ENCODE measurements around the gene MGP. TPM values are rescaled to one million over a fixed set of nuclear protein-coding genes. Genes with fewer than 3 reads are reported as not detected.
A peak's percentile ranks its signal among the peaks of the same experiment; 100 is the strongest.

Gene MGP
- total RNA-seq, 1 experiment from 2014 or later, result 79.8 TPM

GRCh38 chr12:14884458-14884878 is 1.2 kb downstream of the MGP start:
- ChIA-PET POLR2A (ENCODE audit: unreplicated experiment) (interaction anchor here (0.6 to 0.7 kb wide), 3 partner anchors 18 to 48 kb away, joined by 5 to 9 read pairs (median 5); no protein-coding TSS in a partner anchor), CTCF (interaction anchor here (1.0 kb wide), 1 partner anchor 74 kb away, joined by 3 read pairs; no protein-coding TSS in a partner anchor)
- DNase-seq, result peak; percentile 57 to 69
- Histone ChIP-seq H3K27me3 (ENCODE audit: insufficient read depth, low read depth) (no peaks in the 10 kb centered on the region), H3F3A (ENCODE audit: insufficient read depth, low read depth) (peaks cover 37% of the 10 kb centered on the region; the same call in 1 of the 2 replicates), H3K4me2 (peak overlapping the region; percentile 79), H3K9me3 (ENCODE audit: insufficient read depth, low read depth) (no peaks in the 10 kb centered on the region; the same call in 1 of the 2 replicates), H3K9me2 (ENCODE audit: insufficient read depth) (no peaks in the 10 kb centered on the region), H3K36me3 (ENCODE audit: low read depth) (0 out of 2 replicates have a peak, but pooled peaks cover 3% of the 10 kb centered on the region), H4K20me1 (ENCODE audit: insufficient read depth) (no peaks in the 10 kb centered on the region), H2AFZ (0 out of 2 replicates have a peak overlapping the region, but pooled peaks have one; percentile 54), H3K4me1 (replicated peaks; ENCODE audit: insufficient read depth) (peaks cover 48% of the 10 kb centered on the region), H3K4me3 (peak overlapping the region; percentile 52), H3K79me2 (ENCODE audit: low read depth) (0 out of 2 replicates have a peak, but pooled peaks cover 8% of the 10 kb centered on the region), H3K27ac (peak overlapping the region; percentile 59)
- no peak for TF ChIP-seq EZH2 (IDR thresholded peaks at IDR 0.05; ENCODE audit: low read depth)
- TF ChIP-seq, protein P1, sequence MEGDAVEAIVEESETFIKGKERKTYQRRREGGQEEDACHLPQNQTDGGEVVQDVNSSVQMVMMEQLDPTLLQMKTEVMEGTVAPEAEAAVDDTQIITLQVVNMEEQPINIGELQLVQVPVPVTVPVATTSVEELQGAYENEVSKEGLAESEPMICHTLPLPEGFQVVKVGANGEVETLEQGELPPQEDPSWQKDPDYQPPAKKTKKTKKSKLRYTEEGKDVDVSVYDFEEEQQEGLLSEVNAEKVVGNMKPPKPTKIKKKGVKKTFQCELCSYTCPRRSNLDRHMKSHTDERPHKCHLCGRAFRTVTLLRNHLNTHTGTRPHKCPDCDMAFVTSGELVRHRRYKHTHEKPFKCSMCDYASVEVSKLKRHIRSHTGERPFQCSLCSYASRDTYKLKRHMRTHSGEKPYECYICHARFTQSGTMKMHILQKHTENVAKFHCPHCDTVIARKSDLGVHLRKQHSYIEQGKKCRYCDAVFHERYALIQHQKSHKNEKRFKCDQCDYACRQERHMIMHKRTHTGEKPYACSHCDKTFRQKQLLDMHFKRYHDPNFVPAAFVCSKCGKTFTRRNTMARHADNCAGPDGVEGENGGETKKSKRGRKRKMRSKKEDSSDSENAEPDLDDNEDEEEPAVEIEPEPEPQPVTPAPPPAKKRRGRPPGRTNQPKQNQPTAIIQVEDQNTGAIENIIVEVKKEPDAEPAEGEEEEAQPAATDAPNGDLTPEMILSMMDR (conservative IDR thresholded peaks at IDR 0.05), result no peak
- intact Hi-C loops (cut with micrococcal nuclease; ENCODE audit: unreplicated experiment), result no loop called here
- BruUV-seq (replicated peaks), result no TSS peak

DNA sequence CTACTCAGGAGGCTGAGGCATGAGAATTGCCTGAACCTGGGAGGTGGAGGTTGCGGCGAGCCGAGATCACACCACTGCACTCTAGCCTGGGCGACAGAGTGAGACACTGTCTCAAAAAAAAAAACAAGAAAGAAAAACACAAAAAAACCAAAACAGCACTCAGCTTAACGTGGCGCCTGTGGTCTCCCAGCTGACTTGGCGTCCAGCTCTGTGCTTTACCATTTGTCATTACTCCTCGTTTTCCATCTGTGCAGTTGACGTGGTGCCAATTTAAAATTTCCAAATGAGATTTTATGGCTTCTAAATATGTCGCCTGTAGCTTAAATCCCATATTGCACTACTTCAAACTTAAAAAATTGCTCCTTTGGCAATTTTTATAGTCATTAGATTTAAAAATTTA is 2.0 kb downstream of the MGP start:
- peaks cover 48% of the 10 kb centered on the region for H3K4me1 ChIP-seq (replicated peaks; ENCODE audit: insufficient read depth)
- 0 out of 2 replicates have a peak, but pooled peaks cover 3% of the 10 kb centered on the region for H3K36me3 ChIP-seq (ENCODE audit: low read depth)
- POLR2A ChIA-PET (ENCODE audit: unreplicated experiment), result no interaction called here
- TF ChIP-seq EZH2 (IDR thresholded peaks at IDR 0.05; ENCODE audit: low read depth), result no peak
- TF ChIP-seq, protein P1 (conservative IDR thresholded peaks at IDR 0.05), result no peak
- no peaks in the 10 kb centered on the region for H4K20me1 ChIP-seq (ENCODE audit: insufficient read depth)
- H3K9me3 ChIP-seq (ENCODE audit: insufficient read depth, low read depth), result no peaks in the 10 kb centered on the region; the same call in 1 of the 2 replicates
- 0 out of 2 replicates have a peak, but pooled peaks cover 8% of the 10 kb centered on the region for H3K79me2 ChIP-seq (ENCODE audit: low read depth)
- no peak overlapping the region for H2AFZ ChIP-seq
- DNase-seq, result no peak
- no peaks in the 10 kb centered on the region for H3K27me3 ChIP-seq (ENCODE audit: insufficient read depth, low read depth)
- no peak overlapping the region for H3K27ac ChIP-seq
- no peak overlapping the region for H3K4me3 ChIP-seq
- H3K4me2 ChIP-seq, result peak overlapping the region; percentile 79
- H3K9me2 ChIP-seq (ENCODE audit: insufficient read depth), result no peaks in the 10 kb centered on the region
- BruUV-seq (replicated peaks), result no TSS peak
- H3F3A ChIP-seq (ENCODE audit: insufficient read depth, low read depth), result peaks cover 37% of the 10 kb centered on the region; the same call in 1 of the 2 replicates
- intact Hi-C loops (cut with micrococcal nuclease; ENCODE audit: unreplicated experiment), result no loop called here
- CTCF ChIA-PET, result interaction anchor here (0.6 kb wide), 1 partner anchor 834 kb away, joined by 3 read pairs; no protein-coding TSS in a partner anchor

DNA sequence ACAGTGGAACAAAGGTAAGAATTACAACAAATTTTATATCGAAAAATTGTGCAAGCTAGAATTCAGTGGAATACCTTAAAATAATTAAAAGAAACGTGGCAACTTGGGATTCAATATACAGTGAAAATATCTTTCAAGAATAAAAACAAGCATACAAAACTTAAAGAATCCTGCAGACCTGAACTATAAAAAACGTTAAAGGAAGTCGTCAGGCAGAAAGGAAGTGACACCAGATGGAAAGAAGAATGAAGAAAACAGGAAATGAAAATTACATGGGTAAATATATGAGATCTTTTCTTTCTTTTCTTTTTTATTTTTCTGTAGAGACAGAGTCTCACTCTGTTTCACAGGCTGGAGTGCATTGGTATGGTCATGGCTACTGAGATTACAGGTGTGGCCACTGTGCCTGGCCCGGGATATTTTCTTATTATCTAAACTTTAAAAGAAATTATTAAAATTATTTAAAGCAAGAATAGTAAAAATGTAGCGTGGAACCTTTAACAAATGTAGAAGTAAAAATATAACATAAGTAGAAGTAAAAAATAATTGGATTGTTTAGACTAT is 4.7 kb downstream of the MGP start:
- H3K36me3 ChIP-seq (ENCODE audit: low read depth), result 0 out of 2 replicates have a peak, but pooled peaks cover 3% of the 10 kb centered on the region
- H3F3A ChIP-seq (ENCODE audit: insufficient read depth, low read depth), result peaks cover 20% of the 10 kb centered on the region; the same call in 1 of the 2 replicates
- TF ChIP-seq, protein P1 (conservative IDR thresholded peaks at IDR 0.05), result no peak
- no peak for TF ChIP-seq EZH2 (IDR thresholded peaks at IDR 0.05; ENCODE audit: low read depth)
- H3K9me3 ChIP-seq (ENCODE audit: insufficient read depth, low read depth), result no peaks in the 10 kb centered on the region; the same call in 1 of the 2 replicates
- H4K20me1 ChIP-seq (ENCODE audit: insufficient read depth), result no peaks in the 10 kb centered on the region
- H3K4me2 ChIP-seq, result no peak overlapping the region
- H3K4me3 ChIP-seq, result no peak overlapping the region
- H3K27ac ChIP-seq, result no peak overlapping the region
- no peaks in the 10 kb centered on the region for H3K27me3 ChIP-seq (ENCODE audit: insufficient read depth, low read depth)
- 0 out of 2 replicates have a peak, but pooled peaks cover 8% of the 10 kb centered on the region for H3K79me2 ChIP-seq (ENCODE audit: low read depth)
- CTCF ChIA-PET, result no interaction called here
- BruUV-seq (replicated peaks), result no TSS peak
- intact Hi-C loops (cut with micrococcal nuclease; ENCODE audit: unreplicated experiment), result no loop called here
- H2AFZ ChIP-seq, result no peak overlapping the region
- no peak for DNase-seq
- H3K9me2 ChIP-seq (ENCODE audit: insufficient read depth), result no peaks in the 10 kb centered on the region
- peaks cover 24% of the 10 kb centered on the region for H3K4me1 ChIP-seq (replicated peaks; ENCODE audit: insufficient read depth)
- POLR2A ChIA-PET (ENCODE audit: unreplicated experiment), result interaction anchor here (0.6 kb wide), 1 partner anchor 11 kb away, joined by 6 read pairs; no protein-coding TSS in a partner anchor

All from PC-9 (cell line).